ENCODE data around the gene AGAP9. TPM values are rescaled to one million over a fixed set of nuclear protein-coding genes. Genes with fewer than 3 reads are reported as not detected.
"Not testable (repeated sequence)": the region's sequence is repeated elsewhere in the genome, so short reads cannot be mapped to it uniquely, and the experiment has no call there.

Gene AGAP9
- total and polyA plus RNA-seq, 9 of the 15 experiments (the other 6 are each of a cell fraction or from before 2014, with no cell fraction given), result 0.37 to 11.7 (median 5.8) TPM

GRCh38 chr10:47467957-47468356 is 55.5 kb downstream of the AGAP9 start:
- 7% methylated on average over 3 of the region's 7 CpGs for WGBS (ENCODE audit: insufficient coverage, low coverage, missing lambda C conversion rate)
- H3K27me3 ChIP-seq (ENCODE audit: control insufficient read depth in 2 of 2, insufficient read depth in 2 of 2, low read length in 2 of 2); intact Hi-C loops (cut with micrococcal nuclease); BruUV-seq (replicated peaks); H3K4me2 ChIP-seq (ENCODE audit: insufficient read depth, low read length); H3K4me3 ChIP-seq; POLR2A ChIA-PET; H4K20me1 ChIP-seq (replicated peaks; ENCODE audit: control insufficient read depth, insufficient read depth, low read length); H2AFZ ChIP-seq (ENCODE audit: low read depth, low read length); H3K27ac ChIP-seq (ENCODE audit: extremely low read depth, low read depth, low read length); H3K9me1 ChIP-seq (ENCODE audit: control insufficient read depth, insufficient read depth, low read length); H3K9me3 ChIP-seq (replicated peaks; ENCODE audit: control insufficient read depth, insufficient read depth, low read depth, low read length); CTCF ChIA-PET (ENCODE audit: low intra/inter-chr PET ratio); H3K9ac ChIP-seq (ENCODE audit: insufficient read depth in 1 of 2, low read depth in 2 of 2, low read length in 2 of 2); H3K79me2 ChIP-seq (ENCODE audit: control insufficient read depth, insufficient read depth, low read length); H3K4me1 ChIP-seq (replicated peaks in 1 of 2; ENCODE audit: control insufficient read depth in 2 of 2, insufficient read depth in 2 of 2, low read length in 2 of 2); FAIRE-seq; H3K36me3 ChIP-seq (ENCODE audit: control insufficient read depth, insufficient read depth, low read length); DNase-seq (ENCODE audit: extremely low read depth in 1 of 4, low spot score in 3 of 4): not testable (repeated sequence)
- in situ Hi-C loops (cut with MboI), result loop anchor here (5.0 kb wide), 1 partner anchor 1076 kb away; no protein-coding TSS in a partner anchor
- peak; percentile 66 for ATAC-seq

- ATAC-seq; H4K20me1 ChIP-seq (replicated peaks; ENCODE audit: control insufficient read depth, insufficient read depth, low read length); POLR2A ChIA-PET; H3K9me1 ChIP-seq (ENCODE audit: control insufficient read depth, insufficient read depth, low read length); H3K4me2 ChIP-seq (ENCODE audit: insufficient read depth, low read length); CTCF ChIA-PET (ENCODE audit: low intra/inter-chr PET ratio); H3K36me3 ChIP-seq (ENCODE audit: control insufficient read depth, insufficient read depth, low read length); H3K9ac ChIP-seq (ENCODE audit: insufficient read depth in 1 of 2, low read depth in 2 of 2, low read length in 2 of 2); intact Hi-C loops (cut with micrococcal nuclease); DNase-seq (ENCODE audit: extremely low read depth in 1 of 4, low spot score in 3 of 4); FAIRE-seq; BruUV-seq (replicated peaks); H3K4me1 ChIP-seq (replicated peaks in 1 of 2; ENCODE audit: control insufficient read depth in 2 of 2, insufficient read depth in 2 of 2, low read length in 2 of 2); H3K27ac ChIP-seq (ENCODE audit: extremely low read depth, low read depth, low read length); H3K9me3 ChIP-seq (replicated peaks; ENCODE audit: control insufficient read depth, insufficient read depth, low read depth, low read length); H2AFZ ChIP-seq (ENCODE audit: low read depth, low read length); H3K27me3 ChIP-seq (ENCODE audit: control insufficient read depth in 2 of 2, insufficient read depth in 2 of 2, low read length in 2 of 2); H3K79me2 ChIP-seq (ENCODE audit: control insufficient read depth, insufficient read depth, low read length); H3K4me3 ChIP-seq: not testable (repeated sequence)
- 23% methylated on average over 4 of the region's 5 CpGs for WGBS (ENCODE audit: insufficient coverage, low coverage, missing lambda C conversion rate)
- in situ Hi-C loops (cut with MboI), result loop anchor here (5.0 kb wide), 1 partner anchor 1075 kb away; no protein-coding TSS in a partner anchor
Observed at GRCh38 chr10:47467458-47467857, 56.0 kb downstream of the AGAP9 start.

Measured in K562 (cell line).